AG10803 (cell line): Measurements from ENCODE around the gene MAP1S.

Experiments
- DNase-seq: peaks from one replicate; pipeline ENCODE4 v3.0.0; 2010; ENCODE audit warnings: low read depth
- H3K4me3 ChIP-seq: 2 replicates; pipeline ENCODE4 v1.5.1; 2011; ENCODE audit warnings: mild to moderate bottlenecking, low read length, control low read depth
- TF ChIP-seq, protein P1 (sequence below): conservative IDR thresholded peaks from 2 replicates; pipeline ENCODE4 v1.5.1; 2011; ENCODE audit warnings: mild to moderate bottlenecking, low read length, control low read depth, inconsistent platforms

Gene MAP1S, protein sequence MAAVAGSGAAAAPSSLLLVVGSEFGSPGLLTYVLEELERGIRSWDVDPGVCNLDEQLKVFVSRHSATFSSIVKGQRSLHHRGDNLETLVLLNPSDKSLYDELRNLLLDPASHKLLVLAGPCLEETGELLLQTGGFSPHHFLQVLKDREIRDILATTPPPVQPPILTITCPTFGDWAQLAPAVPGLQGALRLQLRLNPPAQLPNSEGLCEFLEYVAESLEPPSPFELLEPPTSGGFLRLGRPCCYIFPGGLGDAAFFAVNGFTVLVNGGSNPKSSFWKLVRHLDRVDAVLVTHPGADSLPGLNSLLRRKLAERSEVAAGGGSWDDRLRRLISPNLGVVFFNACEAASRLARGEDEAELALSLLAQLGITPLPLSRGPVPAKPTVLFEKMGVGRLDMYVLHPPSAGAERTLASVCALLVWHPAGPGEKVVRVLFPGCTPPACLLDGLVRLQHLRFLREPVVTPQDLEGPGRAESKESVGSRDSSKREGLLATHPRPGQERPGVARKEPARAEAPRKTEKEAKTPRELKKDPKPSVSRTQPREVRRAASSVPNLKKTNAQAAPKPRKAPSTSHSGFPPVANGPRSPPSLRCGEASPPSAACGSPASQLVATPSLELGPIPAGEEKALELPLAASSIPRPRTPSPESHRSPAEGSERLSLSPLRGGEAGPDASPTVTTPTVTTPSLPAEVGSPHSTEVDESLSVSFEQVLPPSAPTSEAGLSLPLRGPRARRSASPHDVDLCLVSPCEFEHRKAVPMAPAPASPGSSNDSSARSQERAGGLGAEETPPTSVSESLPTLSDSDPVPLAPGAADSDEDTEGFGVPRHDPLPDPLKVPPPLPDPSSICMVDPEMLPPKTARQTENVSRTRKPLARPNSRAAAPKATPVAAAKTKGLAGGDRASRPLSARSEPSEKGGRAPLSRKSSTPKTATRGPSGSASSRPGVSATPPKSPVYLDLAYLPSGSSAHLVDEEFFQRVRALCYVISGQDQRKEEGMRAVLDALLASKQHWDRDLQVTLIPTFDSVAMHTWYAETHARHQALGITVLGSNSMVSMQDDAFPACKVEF

DNA sequence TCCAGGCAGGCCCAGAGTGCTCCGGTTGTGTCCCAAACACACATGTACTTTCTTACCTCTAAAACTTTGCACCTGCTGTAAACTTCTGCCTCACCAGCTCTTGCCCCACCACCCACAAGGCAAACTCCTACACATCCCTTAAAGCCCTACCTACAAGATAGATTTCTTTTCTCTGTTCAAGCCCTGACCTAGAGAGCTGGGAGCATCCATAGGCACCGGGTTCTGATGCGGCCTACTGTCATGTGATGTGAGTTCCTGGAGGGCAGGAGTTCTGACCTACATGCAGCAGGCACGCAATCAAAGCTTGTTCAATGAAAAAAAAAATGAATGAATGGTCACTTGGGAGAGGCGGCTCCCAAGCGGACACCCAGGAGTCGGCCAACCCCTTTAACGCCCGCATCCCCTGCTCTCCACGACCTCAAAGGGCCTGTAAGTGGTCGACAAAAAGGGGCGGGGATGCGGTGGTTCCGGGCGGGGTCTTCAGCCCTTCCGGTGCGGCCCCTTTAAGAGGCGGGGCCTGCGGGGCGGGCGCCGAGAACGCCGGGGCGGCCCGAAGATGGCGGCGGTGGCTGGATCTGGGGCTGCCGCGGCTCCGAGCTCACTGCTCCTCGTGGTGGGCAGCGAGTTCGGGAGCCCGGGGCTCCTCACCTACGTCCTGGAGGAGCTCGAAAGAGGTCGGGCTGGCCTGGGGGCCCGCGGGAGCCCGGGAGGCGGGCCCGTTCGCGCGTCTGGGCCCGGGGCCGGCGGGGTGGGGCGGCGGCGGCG is at the start of gene MAP1S:
Gene MAP1S, plus strand, starts transcription at position 534 of the 765 bp plus-strand sequence. Its CDS starts 23 bp downstream, at position 557.
- peak; percentile 38 for DNase-seq
- TF ChIP-seq, protein P1, sequence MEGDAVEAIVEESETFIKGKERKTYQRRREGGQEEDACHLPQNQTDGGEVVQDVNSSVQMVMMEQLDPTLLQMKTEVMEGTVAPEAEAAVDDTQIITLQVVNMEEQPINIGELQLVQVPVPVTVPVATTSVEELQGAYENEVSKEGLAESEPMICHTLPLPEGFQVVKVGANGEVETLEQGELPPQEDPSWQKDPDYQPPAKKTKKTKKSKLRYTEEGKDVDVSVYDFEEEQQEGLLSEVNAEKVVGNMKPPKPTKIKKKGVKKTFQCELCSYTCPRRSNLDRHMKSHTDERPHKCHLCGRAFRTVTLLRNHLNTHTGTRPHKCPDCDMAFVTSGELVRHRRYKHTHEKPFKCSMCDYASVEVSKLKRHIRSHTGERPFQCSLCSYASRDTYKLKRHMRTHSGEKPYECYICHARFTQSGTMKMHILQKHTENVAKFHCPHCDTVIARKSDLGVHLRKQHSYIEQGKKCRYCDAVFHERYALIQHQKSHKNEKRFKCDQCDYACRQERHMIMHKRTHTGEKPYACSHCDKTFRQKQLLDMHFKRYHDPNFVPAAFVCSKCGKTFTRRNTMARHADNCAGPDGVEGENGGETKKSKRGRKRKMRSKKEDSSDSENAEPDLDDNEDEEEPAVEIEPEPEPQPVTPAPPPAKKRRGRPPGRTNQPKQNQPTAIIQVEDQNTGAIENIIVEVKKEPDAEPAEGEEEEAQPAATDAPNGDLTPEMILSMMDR = no peak
- peak within 1 kb of the TSS; percentile 84 for H3K4me3 ChIP-seq

DNA sequence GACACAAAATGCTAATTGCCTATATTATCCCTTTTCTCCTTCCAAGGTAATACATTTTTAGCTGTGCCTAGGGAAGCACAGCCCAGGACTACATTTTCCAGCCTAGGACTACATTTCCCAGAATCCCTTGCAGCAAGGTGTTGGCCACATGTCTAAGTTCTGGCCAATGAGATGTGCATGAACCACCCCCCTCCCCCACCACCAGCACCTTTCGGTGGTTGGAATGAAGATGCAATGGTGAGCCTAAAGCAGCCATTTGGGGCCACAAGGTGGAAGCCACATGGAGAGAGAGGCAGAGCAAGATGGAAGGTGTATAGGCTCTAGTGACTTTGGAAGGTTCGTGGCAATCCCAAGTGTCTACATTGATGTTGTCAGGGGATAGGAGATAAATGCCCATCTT is 47.4 kb upstream of the MAP1S start:
- TF ChIP-seq, protein P1 = no peak
- DNase-seq = peak; percentile 16
- no peak overlapping the region for H3K4me3 ChIP-seq

DNA sequence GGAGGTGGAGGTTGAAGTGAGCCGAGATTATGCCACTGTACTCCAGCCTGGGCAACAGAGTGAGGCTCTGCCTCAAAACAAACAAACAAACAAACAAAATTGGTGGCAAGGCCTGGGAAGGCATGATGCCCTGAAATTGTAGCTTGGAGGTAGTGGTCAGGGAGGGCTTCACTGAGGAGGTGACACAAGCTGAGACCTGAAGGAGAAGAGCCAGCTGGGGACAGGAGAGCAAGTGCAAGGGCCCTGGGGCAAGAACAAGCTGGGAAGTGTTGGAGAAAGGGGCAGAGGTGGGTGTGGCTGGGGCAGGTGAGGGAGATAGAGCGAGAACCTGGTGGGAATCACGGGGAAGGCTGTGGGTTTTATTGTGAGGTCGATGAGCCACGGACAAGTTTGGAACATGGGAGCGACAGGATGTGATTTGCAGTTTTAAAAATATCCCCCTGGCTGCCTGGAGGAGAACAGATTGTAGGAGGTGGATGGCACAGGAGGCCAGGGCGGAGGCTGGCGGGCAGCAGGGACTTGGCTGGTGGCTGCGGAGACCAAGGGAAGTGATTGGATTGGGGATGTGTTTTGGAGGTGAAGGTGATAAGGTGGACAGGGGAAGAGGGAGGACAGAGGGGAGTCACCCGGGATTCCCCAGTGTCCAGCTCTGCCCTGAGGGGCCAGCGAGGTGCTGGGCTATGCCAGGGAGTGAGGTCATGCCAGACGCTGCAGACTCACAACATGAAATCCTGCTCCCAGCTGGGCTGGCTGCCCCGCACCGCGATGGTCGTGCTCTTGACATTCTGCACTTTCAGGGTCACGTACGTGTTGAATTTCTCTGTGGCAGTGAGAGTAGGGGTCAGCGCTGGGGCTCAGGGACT is 45.1 kb upstream of the MAP1S start:
- no peak for DNase-seq
- no peak overlapping the region for H3K4me3 ChIP-seq
- TF ChIP-seq, protein P1 = no peak

DNA sequence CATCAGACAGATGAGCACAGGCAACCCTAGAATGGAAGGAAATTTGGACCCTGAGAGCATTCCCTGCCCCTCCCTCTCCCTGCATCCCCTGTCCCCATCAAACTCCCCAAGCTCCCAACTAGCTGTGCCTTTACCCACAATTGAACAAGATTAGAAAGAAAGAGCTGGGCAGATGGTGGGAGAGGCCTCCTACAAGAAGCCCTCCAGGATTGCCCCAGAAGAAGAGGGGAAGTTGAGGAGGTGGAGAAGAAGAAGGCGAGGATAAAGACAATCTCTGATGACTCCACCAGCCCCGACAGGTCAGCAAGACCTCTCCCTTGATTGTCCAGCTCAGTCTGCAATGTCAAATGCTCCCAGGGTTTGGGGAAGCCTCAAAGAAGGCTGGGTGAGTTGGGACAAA is 43.0 kb upstream of the MAP1S start:
- TF ChIP-seq, protein P1 = no peak

DNA sequence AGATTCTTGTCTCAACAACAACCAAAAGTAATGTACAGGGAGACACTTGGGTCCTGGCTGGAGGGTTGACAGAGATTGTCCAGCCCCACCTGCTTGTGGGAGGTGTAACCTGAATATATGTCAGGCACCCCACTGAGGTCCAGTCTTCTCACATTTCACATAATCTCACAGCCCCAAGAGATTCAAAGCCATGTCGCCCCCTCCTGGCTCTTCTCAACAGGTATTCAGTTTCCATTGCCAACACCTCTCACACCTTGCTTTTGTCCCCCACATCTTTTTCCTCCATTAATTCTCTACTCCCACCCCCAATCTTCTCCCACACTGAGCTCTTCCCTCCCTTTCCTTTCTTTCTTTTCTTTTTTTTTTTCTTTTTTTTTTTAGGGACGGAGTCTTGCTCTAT is 42.3 kb upstream of the MAP1S start:
- DNase-seq = no peak
- TF ChIP-seq, protein P1 = no peak
- no peak overlapping the region for H3K4me3 ChIP-seq

More for the DNA sequence above, 43.0 kb upstream of the MAP1S start:
- DNase-seq = no peak
- no peak overlapping the region for H3K4me3 ChIP-seq

DNA sequence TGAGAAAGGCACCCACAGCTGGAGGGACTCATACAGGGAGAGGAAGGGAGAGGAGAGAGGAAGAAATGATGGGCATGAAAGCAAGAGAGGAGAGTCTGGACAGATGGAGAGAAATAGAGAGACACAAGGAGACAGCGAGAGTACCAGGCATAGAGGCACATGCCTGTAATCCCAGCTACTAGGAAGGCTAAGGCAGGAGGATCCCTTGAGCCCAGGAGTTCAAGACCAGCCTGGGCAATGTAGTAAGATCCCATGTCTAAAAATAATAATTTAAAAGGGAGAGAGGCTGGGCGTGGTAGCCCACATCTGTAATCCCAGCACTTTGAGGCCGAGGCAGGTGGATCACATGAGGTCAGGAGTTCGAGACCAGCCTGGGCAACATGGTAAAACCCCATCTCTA is 40.4 kb upstream of the MAP1S start:
- TF ChIP-seq, protein P1 = no peak
- no peak for DNase-seq
- H3K4me3 ChIP-seq = no peak overlapping the region
